PC-9 (cell line): Measurements from ENCODE around the gene SHC3. TPM values are rescaled to one million over a fixed set of nuclear protein-coding genes. Genes with fewer than 3 reads are reported as not detected.

Source experiments
- BruUV-seq: library from RNA; stranded (reverse); fragments of 400-500 nt; replicated peaks from 2 replicates; lab custom pipeline; 2021; lab: Mats Ljungman, UMichigan
- CTCF ChIA-PET: fragments of 300-600 bp; sonication (Branson Sonifier 250); formaldehyde crosslinking; loops from one replicate; lab custom pipeline; 2022; ENCODE audit warnings: antibody characterized with exemption; lab: Charles Lee
- POLR2A ChIA-PET: fragments of 300-600 bp; sonication (Branson Sonifier 250); formaldehyde crosslinking; loops from one replicate; lab custom pipeline; 2022; ENCODE audit warnings: antibody characterized with exemption; ENCODE audit not compliant: unreplicated experiment; lab: Charles Lee
- DNase-seq, 2 experiments: peaks; one replicate each; pipeline versions ENCODE4 v3.0.0 to v3.0.0-alpha.2; 2015 to 2022; ENCODE audit warnings: mixed read lengths in 1 of 2
- H2AFZ ChIP-seq: fragments of 200-600 bp; sonication (generic); 2 replicates; pipeline ENCODE4 v1.8.1; 2017; ENCODE audit warnings: antibody characterized with exemption
- H3F3A ChIP-seq: fragments of 200-600 bp; sonication (generic); 2 replicates; pipeline ENCODE4 v1.8.1; 2017; ENCODE audit warnings: antibody characterized with exemption, mild to moderate bottlenecking, low read depth; ENCODE audit not compliant: insufficient read depth
- H3K27ac ChIP-seq: fragments of 200-600 bp; sonication (generic); 2 replicates; pipeline ENCODE4 v1.6.1; 2016; ENCODE audit warnings: mixed run types
- H3K27me3 ChIP-seq: fragments of 200-600 bp; sonication (generic); 2 replicates; pipeline ENCODE4 v1.6.1; 2016; ENCODE audit warnings: low read depth, mixed run types; ENCODE audit not compliant: insufficient read depth
- H3K36me3 ChIP-seq: fragments of 200-600 bp; sonication (generic); 2 replicates; pipeline ENCODE4 v1.6.1; 2016; ENCODE audit warnings: low read depth, mixed run types
- H3K4me1 ChIP-seq: fragments of 200-600 bp; sonication (generic); replicated peaks from 2 replicates; pipeline ENCODE4 v1.6.1; 2016; ENCODE audit warnings: mixed run types; ENCODE audit not compliant: insufficient read depth
- H3K4me2 ChIP-seq: fragments of 200-600 bp; sonication (generic); 2 replicates; pipeline ENCODE4 v1.6.1; 2017; ENCODE audit warnings: mixed run types
- H3K4me3 ChIP-seq: fragments of 200-600 bp; sonication (generic); 2 replicates; pipeline ENCODE4 v1.6.1; 2016; ENCODE audit warnings: mixed run types
- H3K79me2 ChIP-seq: fragments of 200-600 bp; sonication (generic); 2 replicates; pipeline ENCODE4 v1.6.1; 2017; ENCODE audit warnings: low read depth, mixed run types
- H3K9me2 ChIP-seq: fragments of 200-600 bp; sonication (generic); 2 replicates; pipeline ENCODE4 v1.8.1; 2017; ENCODE audit warnings: mild to moderate bottlenecking; ENCODE audit not compliant: insufficient read depth
- H3K9me3 ChIP-seq: fragments of 200-600 bp; sonication (generic); 2 replicates; pipeline ENCODE4 v1.8.1; 2016; ENCODE audit warnings: low read depth; ENCODE audit not compliant: insufficient read depth
- H4K20me1 ChIP-seq: fragments of 200-600 bp; sonication (generic); 2 replicates; pipeline ENCODE4 v1.8.1; 2017; ENCODE audit not compliant: insufficient read depth
- EZH2 ChIP-seq: fragments of 200-600 bp; sonication (generic); IDR thresholded peaks from 2 replicates; pipeline ENCODE4 v1.8.0; 2017; ENCODE audit warnings: antibody characterized with exemption, low read depth
- intact Hi-C: fragments of 100-400 bp; cut with micrococcal nuclease; formaldehyde crosslinking; loops from one replicate; pipeline ENCODE4 v1.10.0; 2022; ENCODE audit not compliant: unreplicated experiment
- total RNA-seq: library from RNA; stranded (reverse); gene quantifications from 2 replicates; pipeline ENCODE4 v1.2.3, GENCODE V29; 2021
- TF ChIP-seq, protein P1 (sequence below): fragments of 200-600 bp; sonication (generic); conservative IDR thresholded peaks from 2 replicates; pipeline ENCODE4 v1.6.1; 2017; ENCODE audit warnings: mixed run types, antibody characterized with exemption, mild to moderate bottlenecking, moderate library complexity

The SHC3 gene
- total RNA-seq, 1 experiment from 2014 or later, result 15.9 TPM

GRCh38 chr9:89006996-89007967, 171.3 kb downstream of the SHC3 start:
- no peaks in the 10 kb centered on the region for H3K9me3 ChIP-seq
- TF ChIP-seq, protein P1, sequence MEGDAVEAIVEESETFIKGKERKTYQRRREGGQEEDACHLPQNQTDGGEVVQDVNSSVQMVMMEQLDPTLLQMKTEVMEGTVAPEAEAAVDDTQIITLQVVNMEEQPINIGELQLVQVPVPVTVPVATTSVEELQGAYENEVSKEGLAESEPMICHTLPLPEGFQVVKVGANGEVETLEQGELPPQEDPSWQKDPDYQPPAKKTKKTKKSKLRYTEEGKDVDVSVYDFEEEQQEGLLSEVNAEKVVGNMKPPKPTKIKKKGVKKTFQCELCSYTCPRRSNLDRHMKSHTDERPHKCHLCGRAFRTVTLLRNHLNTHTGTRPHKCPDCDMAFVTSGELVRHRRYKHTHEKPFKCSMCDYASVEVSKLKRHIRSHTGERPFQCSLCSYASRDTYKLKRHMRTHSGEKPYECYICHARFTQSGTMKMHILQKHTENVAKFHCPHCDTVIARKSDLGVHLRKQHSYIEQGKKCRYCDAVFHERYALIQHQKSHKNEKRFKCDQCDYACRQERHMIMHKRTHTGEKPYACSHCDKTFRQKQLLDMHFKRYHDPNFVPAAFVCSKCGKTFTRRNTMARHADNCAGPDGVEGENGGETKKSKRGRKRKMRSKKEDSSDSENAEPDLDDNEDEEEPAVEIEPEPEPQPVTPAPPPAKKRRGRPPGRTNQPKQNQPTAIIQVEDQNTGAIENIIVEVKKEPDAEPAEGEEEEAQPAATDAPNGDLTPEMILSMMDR, result no peak
- no peak for TF ChIP-seq EZH2
- H3K4me3 ChIP-seq, result no peak overlapping the region
- DNase-seq, result no peak
- ChIA-PET POLR2A (no interaction called here), CTCF (no interaction called here)
- no peak overlapping the region for H3K4me2 ChIP-seq
- no peaks in the 10 kb centered on the region for H3K4me1 ChIP-seq
- H4K20me1 ChIP-seq, result no peaks in the 10 kb centered on the region
- BruUV-seq, result no TSS peak
- H3K79me2 ChIP-seq, result no peaks in the 10 kb centered on the region
- intact Hi-C loops, result no loop called here
- no peak overlapping the region for H3K27ac ChIP-seq
- H3K36me3 ChIP-seq, result no peaks in the 10 kb centered on the region; the same call in 1 of the 2 replicates
- no peaks in the 10 kb centered on the region for H3K9me2 ChIP-seq
- no peak overlapping the region for H2AFZ ChIP-seq
- H3F3A ChIP-seq, result no peaks in the 10 kb centered on the region
- H3K27me3 ChIP-seq, result no peaks in the 10 kb centered on the region

DNA sequence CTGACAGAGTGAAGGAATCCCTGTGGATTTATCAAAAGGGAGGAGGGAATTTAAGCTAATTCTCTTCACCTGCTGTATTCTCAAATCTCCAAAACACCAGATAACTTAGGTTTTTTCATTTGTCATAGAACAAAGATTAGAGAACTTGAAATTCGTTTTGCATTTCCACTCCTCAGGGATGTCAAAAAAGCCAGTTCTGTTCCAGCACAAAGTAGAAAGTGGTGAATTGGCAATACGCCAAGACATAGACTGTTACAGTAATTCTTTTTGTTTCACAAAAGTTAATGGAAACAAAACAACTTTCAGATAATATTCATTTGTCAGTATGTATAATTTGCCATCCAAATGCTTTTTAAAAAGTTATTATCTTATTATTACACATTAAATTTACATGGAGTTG, 172.4 kb downstream of the SHC3 start:
- Histone ChIP-seq H3K9me2 (no peaks in the 10 kb centered on the region), H3K9me3 (no peaks in the 10 kb centered on the region), H2AFZ (no peak overlapping the region), H3K27me3 (no peaks in the 10 kb centered on the region), H3K4me2 (no peak overlapping the region), H3K4me1 (no peaks in the 10 kb centered on the region), H4K20me1 (no peaks in the 10 kb centered on the region), H3K79me2 (no peaks in the 10 kb centered on the region), H3K27ac (no peak overlapping the region), H3K36me3 (no peaks in the 10 kb centered on the region; the same call in 1 of the 2 replicates), H3F3A (no peaks in the 10 kb centered on the region), H3K4me3 (no peak overlapping the region)
- no peak for DNase-seq
- BruUV-seq, result no TSS peak
- ChIA-PET CTCF (no interaction called here), POLR2A (no interaction called here)
- intact Hi-C loops, result no loop called here
- TF ChIP-seq, protein P1, result no peak
- no peak for TF ChIP-seq EZH2

DNA sequence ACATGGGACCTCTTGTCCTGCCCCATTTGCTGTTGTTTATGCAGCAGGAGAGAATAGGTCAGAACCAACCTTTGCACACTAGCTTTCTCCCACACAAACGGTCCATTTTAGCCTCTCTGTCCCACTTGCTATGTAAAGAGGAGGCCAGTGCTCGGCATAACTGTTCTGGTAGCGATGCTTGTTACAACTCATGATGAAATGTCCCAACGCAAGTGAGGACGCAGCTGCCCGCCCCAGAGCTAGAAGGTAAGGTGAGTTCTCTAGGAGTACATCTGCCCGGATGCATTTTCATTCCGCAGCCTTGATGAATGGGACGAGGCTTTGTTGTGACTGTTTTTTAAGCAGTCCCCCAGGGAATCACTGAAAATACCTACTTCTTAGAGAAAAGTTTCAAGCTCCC, 173.3 kb downstream of the SHC3 start:
- Histone ChIP-seq H3K9me2 (no peaks in the 10 kb centered on the region), H3K79me2 (no peaks in the 10 kb centered on the region), H4K20me1 (no peaks in the 10 kb centered on the region), H3K27ac (no peak overlapping the region), H3K4me1 (0 out of 2 replicates have a peak, but pooled peaks cover 7% of the 10 kb centered on the region), H2AFZ (no peak overlapping the region), H3F3A (no peaks in the 10 kb centered on the region), H3K36me3 (no peaks in the 10 kb centered on the region; the same call in 1 of the 2 replicates), H3K27me3 (no peaks in the 10 kb centered on the region), H3K4me2 (no peak overlapping the region), H3K4me3 (no peak overlapping the region), H3K9me3 (no peaks in the 10 kb centered on the region)
- intact Hi-C loops, result no loop called here
- CTCF ChIA-PET, result no interaction called here
- TF ChIP-seq, protein P1, result no peak
- no peak for TF ChIP-seq EZH2
- BruUV-seq, result no TSS peak
- POLR2A ChIA-PET, result no interaction called here
- DNase-seq, result no peak
